OCI-LY1 (cell line): ENCODE results near the gene ZNF618.

Experiments
- H2AFZ ChIP-seq: fragments of 200-600 bp; sonication (generic), shearing (Covaris generic); 2 replicates; pipeline ENCODE4 v1.6.0; 2014; ENCODE audit warnings: antibody characterized with exemption, mild to moderate bottlenecking, low read length
- H3F3A ChIP-seq: fragments of 200-600 bp; sonication (generic), shearing (Covaris generic); 2 replicates; pipeline ENCODE4 v1.6.0; 2014; ENCODE audit warnings: mild to moderate bottlenecking, antibody characterized with exemption, low read length, moderate library complexity; ENCODE audit not compliant: insufficient read depth
- H3K27ac ChIP-seq: fragments of 200-600 bp; sonication (generic); 2 replicates; pipeline ENCODE4 v1.5.1; 2014; ENCODE audit warnings: low read length, mixed run types, mild to moderate bottlenecking, low read depth; ENCODE audit not compliant: poor library complexity, severe bottlenecking
- H3K27me3 ChIP-seq: fragments of 200-600 bp; sonication (generic); 2 replicates; pipeline ENCODE4 v1.6.0; 2014; ENCODE audit warnings: antibody characterized with exemption, mild to moderate bottlenecking, low read length, moderate library complexity; ENCODE audit not compliant: insufficient read depth
- H3K36me3 ChIP-seq: fragments of 200-600 bp; sonication (generic); 2 replicates; pipeline ENCODE4 v1.6.1; 2014; ENCODE audit warnings: mild to moderate bottlenecking, antibody characterized with exemption, low read length, moderate library complexity, mixed read lengths; ENCODE audit not compliant: insufficient read depth
- H3K4me1 ChIP-seq: fragments of 200-600 bp; sonication (generic); 2 replicates; pipeline ENCODE4 v1.5.1; 2014; ENCODE audit warnings: mild to moderate bottlenecking, low read length, moderate library complexity; ENCODE audit not compliant: insufficient read depth, severe bottlenecking
- H3K4me2 ChIP-seq: fragments of 200-600 bp; sonication (generic), shearing (Covaris generic); 2 replicates; pipeline ENCODE4 v1.6.1; 2014; ENCODE audit warnings: low read length
- H3K4me3 ChIP-seq: fragments of 200-600 bp; sonication (generic); 2 replicates; pipeline ENCODE4 v1.5.1; 2014; ENCODE audit warnings: low read length, low read depth, mild to moderate bottlenecking, mixed read lengths; ENCODE audit not compliant: poor library complexity, severe bottlenecking
- H3K79me2 ChIP-seq: fragments of 200-600 bp; shearing (Covaris generic); 2 replicates; pipeline ENCODE4 v1.6.1; 2016; ENCODE audit warnings: mixed run types, low read length, mixed read lengths; ENCODE audit not compliant: insufficient read depth
- H3K9ac ChIP-seq: fragments of 200-600 bp; sonication (generic), shearing (Covaris generic); 2 replicates; pipeline ENCODE4 v1.6.1; 2014; ENCODE audit warnings: mild to moderate bottlenecking, low read length, mixed read lengths
- H3K9me2 ChIP-seq: fragments of 200-600 bp; sonication (generic), shearing (Covaris generic); 2 replicates; pipeline ENCODE4 v1.6.1; 2014; ENCODE audit warnings: low read depth, mild to moderate bottlenecking, low read length, mixed read lengths
- H3K9me3 ChIP-seq: fragments of 200-600 bp; shearing (Covaris generic); 2 replicates; pipeline ENCODE4 v1.6.1; 2014; ENCODE audit warnings: low read length, mixed read lengths
- H4K20me1 ChIP-seq: fragments of 200-600 bp; sonication (generic), shearing (Covaris generic); 2 replicates; pipeline ENCODE4 v1.6.0; 2016; ENCODE audit warnings: mild to moderate bottlenecking, low read length; ENCODE audit not compliant: insufficient read depth
- CTCF ChIP-seq: fragments of 200-600 bp; sonication (generic), shearing (Covaris generic); IDR thresholded peaks from 2 replicates; pipeline ENCODE4 v1.5.1; 2017; ENCODE audit warnings: mild to moderate bottlenecking, antibody characterized with exemption, low read length, moderate library complexity, mixed read lengths
- EZH2 ChIP-seq: fragments of 200-600 bp; sonication (generic), shearing (Covaris generic); IDR thresholded peaks from 2 replicates; pipeline ENCODE4 v1.8.0; 2017; ENCODE audit warnings: borderline replicate concordance, mixed run types, mild to moderate bottlenecking, antibody characterized with exemption, low read length, moderate library complexity, mixed read lengths

Gene ZNF618

GRCh38 chr9:113909421-113909820, 33.3 kb downstream of the ZNF618 start:
- Histone ChIP-seq H3K9me2 (no peaks in the 10 kb centered on the region), H2AFZ (no peak overlapping the region), H3K9me3 (no peaks in the 10 kb centered on the region), H3K9ac (no peak overlapping the region), H3K4me3 (no peak overlapping the region), H3F3A (no peaks in the 10 kb centered on the region), H3K79me2 (no peaks in the 10 kb centered on the region), H3K27me3 (no peaks in the 10 kb centered on the region; the same call in 1 of the 2 replicates), H4K20me1 (no peaks in the 10 kb centered on the region), H3K36me3 (no peaks in the 10 kb centered on the region), H3K4me2 (no peak overlapping the region), H3K27ac (no peak overlapping the region), H3K4me1 (no peaks in the 10 kb centered on the region)
- TF ChIP-seq EZH2 (no peak), CTCF (no peak)

- H3K4me3 ChIP-seq, result no peak overlapping the region
- no peak overlapping the region for H3K4me2 ChIP-seq
- H3K27ac ChIP-seq, result no peak overlapping the region
- no peaks in the 10 kb centered on the region for H3K9me3 ChIP-seq
- H3K27me3 ChIP-seq, result no peaks in the 10 kb centered on the region; the same call in 1 of the 2 replicates
- no peaks in the 10 kb centered on the region for H3F3A ChIP-seq
- no peaks in the 10 kb centered on the region for H3K36me3 ChIP-seq
- no peaks in the 10 kb centered on the region for H3K79me2 ChIP-seq
- TF ChIP-seq CTCF, result no peak
- TF ChIP-seq EZH2, result no peak
- H4K20me1 ChIP-seq, result no peaks in the 10 kb centered on the region
- H2AFZ ChIP-seq, result no peak overlapping the region
- H3K4me1 ChIP-seq, result no peaks in the 10 kb centered on the region
- H3K9me2 ChIP-seq, result no peaks in the 10 kb centered on the region
- no peak overlapping the region for H3K9ac ChIP-seq
These were observed 34.0 kb downstream of the ZNF618 start for GRCh38 chr9:113910036-113910639.

- Histone ChIP-seq H3K27me3 (no peaks in the 10 kb centered on the region; the same call in 1 of the 2 replicates), H3F3A (no peaks in the 10 kb centered on the region), H3K27ac (no peak overlapping the region), H3K4me1 (no peaks in the 10 kb centered on the region), H3K9me3 (no peaks in the 10 kb centered on the region), H3K9ac (no peak overlapping the region), H3K36me3 (no peaks in the 10 kb centered on the region), H3K79me2 (no peaks in the 10 kb centered on the region), H3K4me2 (no peak overlapping the region), H3K9me2 (no peaks in the 10 kb centered on the region), H2AFZ (no peak overlapping the region), H3K4me3 (no peak overlapping the region), H4K20me1 (no peaks in the 10 kb centered on the region)
- TF ChIP-seq CTCF, result no peak
- no peak for TF ChIP-seq EZH2
These were observed 35.9 kb downstream of the ZNF618 start for GRCh38 chr9:113911850-113912557.
